Activated CD8-positive, alpha-beta memory T cell treated with anti-CD3 and anti-CD28 coated beads for 24 hours (primary cell): ENCODE results near the gene ANKS3.

ENCODE experiments used
- DNase-seq: peaks from one replicate; pipeline ENCODE4 v3.0.0-alpha.2; 2020

Gene ANKS3

DNA sequence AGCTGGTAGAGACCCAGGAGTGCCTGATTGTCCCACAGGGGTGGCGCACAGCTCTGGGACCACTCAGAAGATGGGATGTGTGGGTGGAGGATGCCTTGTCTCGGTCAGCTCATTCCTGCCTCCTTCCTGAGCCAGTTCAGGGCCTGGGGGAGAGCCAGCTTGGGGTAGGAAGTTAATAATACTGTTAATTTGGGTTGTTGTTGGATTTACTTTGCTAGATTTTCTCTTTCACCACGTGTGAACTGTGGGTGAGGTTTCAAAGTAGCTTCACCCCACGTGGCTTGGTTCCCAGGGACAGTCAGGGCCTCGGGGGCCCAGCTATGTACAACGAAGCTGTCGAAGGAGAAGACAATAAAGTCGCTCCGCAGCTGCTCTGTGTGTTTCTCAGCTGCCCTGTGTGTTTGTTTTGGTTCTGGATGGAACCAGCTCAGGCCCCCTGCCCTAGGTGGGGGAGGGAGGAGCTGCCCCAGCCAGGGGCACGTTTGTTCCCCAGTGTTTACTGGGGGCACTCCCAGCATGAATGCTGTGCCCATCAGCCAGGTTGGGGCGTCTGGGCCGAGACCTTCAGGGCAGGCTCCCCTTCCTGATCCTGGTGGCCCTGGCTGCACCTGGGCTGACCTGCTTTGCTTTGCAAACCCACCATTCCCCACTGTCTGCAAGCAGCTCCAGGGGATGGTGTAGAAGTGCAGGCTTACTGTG is 38.4 kb downstream of the ANKS3 start:
- DNase-seq, result peak; percentile 56

DNA sequence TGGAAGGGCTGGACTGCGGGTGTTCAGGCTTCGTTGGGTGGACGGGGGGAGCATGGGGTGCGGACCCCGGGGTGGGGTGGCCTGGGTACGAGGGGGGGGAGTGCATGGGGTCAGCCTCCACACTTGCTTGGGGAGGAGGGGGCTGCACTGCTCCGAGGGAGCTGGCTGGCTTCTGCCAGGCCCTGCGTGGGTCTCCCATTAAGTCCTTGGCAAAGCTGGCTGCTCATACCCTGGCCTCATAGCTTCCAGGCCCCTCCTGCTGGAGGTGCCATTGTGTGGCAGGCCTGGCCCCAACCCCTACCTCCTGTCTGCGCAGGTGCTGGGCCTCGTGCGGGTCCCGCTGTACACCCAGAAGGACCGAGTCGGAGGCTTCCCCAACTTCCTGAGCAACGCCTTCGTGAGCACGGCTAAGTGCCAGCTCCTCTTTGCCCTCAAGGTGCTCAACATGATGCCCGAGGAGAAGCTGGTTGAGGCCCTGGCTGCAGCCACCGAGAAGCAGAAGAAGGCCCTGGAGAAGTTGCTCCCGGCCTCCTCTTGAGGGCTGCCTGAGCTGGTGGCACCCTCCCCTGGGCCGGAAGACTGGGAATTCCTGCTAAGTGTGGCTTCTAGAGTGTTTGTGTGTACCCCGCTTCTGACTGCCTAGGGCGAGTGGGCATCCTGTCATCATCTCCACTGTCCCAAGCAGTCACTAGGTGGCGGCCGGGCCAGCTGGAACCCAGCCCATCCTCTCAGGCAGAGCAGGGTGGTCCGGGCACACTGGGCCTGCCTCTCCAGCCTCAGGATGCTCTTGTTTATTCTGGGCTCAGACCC is 39.2 kb downstream of the ANKS3 start:
- DNase-seq, result peak; percentile 62

DNA sequence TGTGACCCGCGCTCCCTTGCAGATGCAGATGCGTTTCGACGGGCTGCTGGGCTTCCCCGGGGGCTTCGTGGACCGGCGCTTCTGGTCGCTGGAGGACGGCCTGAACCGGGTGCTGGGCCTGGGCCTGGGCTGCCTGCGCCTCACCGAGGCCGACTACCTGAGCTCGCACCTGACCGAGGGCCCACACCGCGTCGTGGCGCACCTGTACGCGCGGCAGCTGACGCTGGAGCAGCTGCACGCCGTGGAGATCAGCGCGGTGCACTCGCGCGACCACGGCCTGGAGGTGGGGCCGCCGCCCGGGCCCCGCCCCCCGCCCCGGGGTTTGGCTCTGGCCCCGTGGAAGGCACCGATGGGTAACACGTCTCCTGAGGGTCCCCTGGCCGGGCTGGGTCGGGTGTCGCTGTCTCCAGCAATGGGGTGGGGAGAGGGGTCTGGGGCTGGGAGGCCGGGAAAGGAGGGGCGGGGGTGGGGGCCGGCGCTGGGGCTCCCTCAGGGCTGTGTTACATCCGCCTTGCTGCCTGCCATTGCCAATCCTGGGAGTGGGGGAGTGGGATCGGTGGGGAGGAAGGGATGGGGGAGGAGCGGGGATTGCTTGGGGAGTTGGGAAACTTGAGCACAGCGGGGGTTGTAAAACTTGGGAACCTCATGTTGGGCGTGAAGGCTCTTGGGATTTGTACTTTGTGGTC is 40.0 kb downstream of the ANKS3 start:
- peak; percentile 75 for DNase-seq

- DNase-seq, result peak; percentile 98
These were observed 40.6 kb downstream of the ANKS3 start, which contains the start of gene NUDT16L1 for GRCh38 chr16:4693296-4693955. Gene NUDT16L1 (plus strand): TSS chr16:4693562. CDS start chr16:4693727, 165 bp downstream.

- no peak for DNase-seq
These were observed 41.4 kb downstream of the ANKS3 start for GRCh38 chr16:4692460-4693295.

DNA sequence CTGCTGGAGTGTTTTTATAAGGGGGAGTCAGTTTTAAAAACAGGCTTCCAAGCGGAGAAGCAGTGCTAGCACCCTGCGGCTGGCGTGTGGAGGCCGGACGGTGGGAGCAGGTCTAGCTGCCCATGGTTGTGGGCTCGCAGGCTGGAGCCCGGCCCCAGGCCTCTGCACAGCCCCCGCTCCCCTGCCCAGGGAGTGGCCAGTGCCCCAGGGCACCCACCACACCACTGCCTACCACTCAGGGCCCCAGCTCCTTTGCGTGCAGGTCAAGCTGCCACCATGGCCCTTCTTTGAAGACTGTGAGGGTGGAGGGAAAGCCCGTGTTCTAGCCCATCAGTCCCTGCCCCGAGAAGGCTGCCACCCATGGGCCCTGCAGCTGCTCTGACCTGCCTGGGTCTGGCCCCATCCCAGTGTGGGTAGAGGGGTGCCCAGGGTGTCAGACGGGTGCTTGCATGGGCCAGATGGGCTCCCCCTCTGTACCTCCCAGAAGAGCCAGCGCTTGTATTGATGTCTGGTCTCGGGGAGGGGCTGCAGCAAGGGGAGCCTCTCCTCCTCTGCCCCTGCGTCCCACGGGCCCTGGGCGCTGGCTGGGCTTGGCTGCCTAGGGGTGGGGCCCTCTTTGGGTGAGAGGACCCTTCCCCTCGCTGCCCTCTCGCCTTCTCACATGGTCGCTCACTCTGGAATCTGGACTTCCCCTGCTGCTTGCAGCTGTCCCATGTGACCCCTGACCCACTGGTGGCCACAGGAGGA is 42.2 kb downstream of the ANKS3 start:
- DNase-seq, result peak; percentile 58

GRCh38 chr16:4690946-4691665 is 43.0 kb downstream of the ANKS3 start:
- DNase-seq, result peak; percentile 56

DNA sequence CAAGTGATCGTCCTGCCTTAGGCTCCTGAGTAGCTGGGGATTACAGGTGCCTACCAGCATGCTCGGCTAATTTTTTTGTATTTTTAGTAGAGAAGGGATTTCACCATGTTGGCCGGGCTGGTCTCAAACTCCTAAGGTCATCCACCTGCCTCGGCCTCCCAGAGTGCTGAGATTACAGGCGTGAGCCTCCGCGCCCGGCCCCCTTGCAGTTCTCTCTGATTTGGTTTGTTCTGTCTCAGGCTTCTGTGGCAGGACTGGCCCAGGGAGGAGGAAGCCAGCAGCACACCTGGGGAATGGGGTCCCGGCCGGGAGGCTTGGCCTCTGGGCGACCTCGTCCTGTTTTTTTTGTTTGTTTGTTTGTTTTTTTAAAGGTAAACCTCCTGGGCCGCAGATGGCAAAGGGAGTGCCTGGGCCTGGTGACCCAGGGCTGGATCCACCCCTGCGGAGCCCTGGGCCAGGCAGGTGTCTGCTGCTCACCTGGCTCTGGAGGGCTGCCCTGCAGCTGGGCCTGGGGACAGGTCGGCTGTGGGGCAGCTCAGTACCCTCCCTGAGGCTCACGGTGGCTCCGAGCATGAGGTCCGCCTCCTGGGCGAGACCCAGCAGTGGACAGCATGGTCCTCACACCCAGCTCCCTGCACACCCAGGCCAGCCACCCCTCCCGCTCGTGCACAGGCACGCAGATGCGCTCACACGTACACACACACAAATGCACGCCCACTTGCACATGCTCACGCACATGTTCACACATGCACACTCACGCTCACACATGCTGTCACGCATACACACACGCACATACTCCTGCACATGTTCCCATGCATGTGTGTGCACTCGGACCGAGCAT is 44.0 kb downstream of the ANKS3 start:
- DNase-seq, result no peak

GRCh38 chr16:4689091-4689671 is 44.9 kb downstream of the ANKS3 start:
- no peak for DNase-seq

GRCh38 chr16:4688674-4689045 is 45.4 kb downstream of the ANKS3 start:
- no peak for DNase-seq

- DNase-seq, result no peak
These were observed 46.0 kb downstream of the ANKS3 start for GRCh38 chr16:4687946-4688673.

- no peak for DNase-seq
These were observed 46.7 kb downstream of the ANKS3 start for GRCh38 chr16:4687416-4687815.

GRCh38 chr16:4686497-4687210 is 47.4 kb downstream of the ANKS3 start:
- DNase-seq, result no peak

GRCh38 chr16:4685776-4686496 is 48.1 kb downstream of the ANKS3 start:
- no peak for DNase-seq

DNA sequence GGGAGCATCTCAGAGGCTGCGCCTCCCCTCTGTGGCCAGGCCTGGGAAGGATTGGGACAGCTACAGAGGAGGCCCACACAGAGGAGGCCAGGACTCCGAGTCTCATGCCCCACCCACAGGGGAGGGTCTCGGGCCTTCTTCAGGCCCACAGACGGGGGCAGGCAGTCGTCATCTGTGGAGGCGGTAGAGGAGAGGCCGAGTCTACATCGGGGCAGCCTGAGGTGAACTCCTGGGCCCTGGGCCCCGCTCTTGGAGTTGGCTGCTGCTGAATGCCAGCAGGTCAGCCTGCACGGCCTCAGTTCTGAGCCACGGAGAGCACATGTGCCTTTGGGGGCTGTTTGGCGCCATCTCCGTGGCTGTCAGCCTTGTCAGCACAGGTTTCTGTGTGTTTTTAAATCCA is 48.8 kb downstream of the ANKS3 start:
- no peak for DNase-seq

- DNase-seq, result no peak
These were observed 49.3 kb downstream of the ANKS3 start for GRCh38 chr16:4684763-4685162.

DNA sequence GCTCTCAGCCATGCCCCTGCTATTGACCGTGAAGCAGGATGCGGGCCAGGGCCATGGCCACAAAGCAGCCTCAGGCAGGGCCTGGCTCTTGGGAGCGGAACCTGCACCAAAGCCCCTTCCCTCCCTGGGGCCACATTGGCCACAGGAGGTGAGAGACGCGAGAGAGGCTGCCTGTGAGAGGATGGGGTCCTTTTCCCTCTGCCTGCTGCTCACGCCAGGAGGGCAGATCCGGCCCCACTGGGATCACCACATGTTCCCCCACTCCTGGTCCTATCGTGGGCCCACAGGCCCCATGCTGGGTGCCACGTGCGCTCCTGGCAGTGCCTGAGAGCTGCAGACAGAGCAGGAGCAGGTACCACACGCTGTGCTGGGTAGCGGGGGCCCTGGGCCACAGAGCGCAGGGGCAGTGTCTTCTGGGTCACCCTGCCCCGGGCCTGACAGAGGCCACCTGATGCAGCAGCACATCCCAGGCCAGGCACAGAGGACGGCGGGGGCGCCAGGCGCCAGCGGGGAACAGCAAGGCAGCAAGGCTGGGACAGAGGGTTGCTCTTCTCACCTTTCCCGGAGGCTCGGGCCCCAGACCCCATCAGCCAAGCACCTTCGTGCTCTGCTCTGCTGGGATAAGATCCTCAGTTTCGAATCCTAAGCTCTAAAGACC is 49.9 kb downstream of the ANKS3 start:
- no peak for DNase-seq
